B cell (primary cell): ENCODE data around the gene DNPH1. TPM values are rescaled to one million over a fixed set of nuclear protein-coding genes. Genes with fewer than 3 reads are reported as not detected.

Experiments used
- ATAC-seq: fragments of 200-7000 bp; cut with Tn5 transposase; one replicate; pipeline ENCODE4 v1.10.0; 2021; ENCODE audit warnings: low read depth, mild to moderate bottlenecking, moderate number of reproducible peaks, moderate library complexity
- CTCF ChIA-PET: fragments of 350-600 bp; sonication (Branson Sonifier 250); formaldehyde crosslinking; loops from one replicate; lab custom pipeline; 2021; ENCODE audit warnings: antibody characterized with exemption, inconsistent platforms; lab: Charles Lee
- POLR2A ChIA-PET: fragments of 350-600 bp; sonication (Branson Sonifier 250); formaldehyde crosslinking; loops from one replicate; lab custom pipeline; 2021; ENCODE audit warnings: antibody characterized with exemption; lab: Charles Lee
- DNase-seq: peaks from one replicate; pipeline ENCODE4 v3.0.0; 2013
- H2AFZ ChIP-seq: 2 replicates; pipeline ENCODE4 v1.6.1; 2012; ENCODE audit warnings: mild to moderate bottlenecking, low read depth, low read length; ENCODE audit not compliant: insufficient read depth, poor library complexity, severe bottlenecking
- H3K27ac ChIP-seq, 2 donors: 1 replicate in 1 of 2; 2 replicates in 1 of 2; pipeline ENCODE4 v1.5.1; 2012 to 2013; ENCODE audit warnings: low read length in 2 of 2, mild to moderate bottlenecking in 2 of 2, moderate library complexity in 1 of 2
- H3K27me3 ChIP-seq, 4 experiments: fragments of 200-600 bp in 1 of 4; sonication (generic) in 1 of 4; replicated peaks in 1 of 4; 1 replicate in 2 of 4; 2 replicates in 2 of 4; pipeline versions ENCODE4 v1.6.1 to v1.7.0; 2013 to 2016; ENCODE audit warnings: low read length in 3 of 4, mild to moderate bottlenecking in 2 of 4, mixed read lengths in 1 of 4, moderate library complexity in 1 of 4; ENCODE audit not compliant: insufficient read depth in 4 of 4, control insufficient read depth in 3 of 4; ENCODE audit errors: control extremely low read depth in 1 of 4
- H3K36me3 ChIP-seq, 2 experiments: replicated peaks in 1 of 2; 1 replicate in 1 of 2; 2 replicates in 1 of 2; pipeline versions ENCODE4 v1.6.1 to v1.7.1; 2013; ENCODE audit warnings: low read length in 1 of 2; ENCODE audit not compliant: insufficient read depth in 2 of 2, control insufficient read depth in 1 of 2; ENCODE audit errors: control extremely low read depth in 1 of 2, extremely low read depth in 1 of 2
- H3K4me1 ChIP-seq, 2 donors: fragments of 200-600 bp in 1 of 2; sonication (generic) in 1 of 2; 1 replicate in 1 of 2; 2 replicates in 1 of 2; pipeline versions ENCODE4 v1.5.1 to v1.6.1; 2013 to 2017; ENCODE audit warnings: low read length in 2 of 2; ENCODE audit not compliant: control insufficient read depth in 2 of 2, insufficient read depth in 2 of 2
- H3K4me2 ChIP-seq: replicated peaks from 2 replicates; pipeline ENCODE3; 2012; ENCODE audit warnings: mild to moderate bottlenecking, low read depth, low read length; ENCODE audit not compliant: poor library complexity, severe bottlenecking
- H3K4me3 ChIP-seq, 5 experiments: fragments of 200-600 bp in 1 of 5; sonication (generic) in 1 of 5; 1 replicate in 3 of 5; 2 replicates in 2 of 5; pipeline versions ENCODE4 v1.5.1 to v1.7.0; 2011 to 2016; ENCODE audit warnings: low read length in 4 of 5, mild to moderate bottlenecking in 4 of 5, low read depth in 2 of 5, control low read depth in 1 of 5, moderate library complexity in 1 of 5; ENCODE audit not compliant: insufficient read depth in 1 of 5; ENCODE audit errors: control extremely low read depth in 1 of 5, extremely low read depth in 1 of 5
- H3K79me2 ChIP-seq: fragments of 200-600 bp; sonication (generic); one replicate; pipeline ENCODE4 v1.6.0; 2016; ENCODE audit warnings: low read length; ENCODE audit not compliant: control insufficient read depth, insufficient read depth
- H3K9ac ChIP-seq: fragments of 200-600 bp; sonication (generic); 2 replicates; pipeline ENCODE4 v1.6.1; 2017; ENCODE audit warnings: mild to moderate bottlenecking, low read length, moderate library complexity
- H3K9me3 ChIP-seq, 3 donors: one replicate each; pipeline versions ENCODE4 v1.6.1 to v1.7.1; 2013; ENCODE audit warnings: low read length in 2 of 3; ENCODE audit not compliant: control insufficient read depth in 2 of 3, insufficient read depth in 1 of 3; ENCODE audit errors: control extremely low read depth in 1 of 3
- H4K20me1 ChIP-seq: 2 replicates; pipeline ENCODE4 v1.6.0; 2012; ENCODE audit warnings: mild to moderate bottlenecking, low read length; ENCODE audit not compliant: insufficient read depth, control insufficient read depth, poor library complexity, severe bottlenecking
- H3K27ac Mint-ChIP-seq: one replicate; pipeline ENCODE4 v1.8.0; 2021; ENCODE audit warnings: mixed read lengths
- H3K27me3 Mint-ChIP-seq: one replicate; pipeline ENCODE4 v1.8.0; 2021; ENCODE audit warnings: mixed read lengths
- H3K4me1 Mint-ChIP-seq: one replicate; pipeline ENCODE4 v1.8.0; 2021; ENCODE audit warnings: mixed read lengths
- H3K4me3 Mint-ChIP-seq: one replicate; pipeline ENCODE4 v1.8.0; 2021; ENCODE audit warnings: mixed read lengths
- H3K9me3 Mint-ChIP-seq: one replicate; pipeline ENCODE4 v1.8.0; 2022; ENCODE audit warnings: mixed read lengths; ENCODE audit not compliant: insufficient read depth
- CTCF ChIP-seq: fragments of 200-600 bp; IDR thresholded peaks from one replicate; pipeline ENCODE4 v1.8.0; 2022; ENCODE audit warnings: antibody characterized with exemption, mild to moderate bottlenecking
- EZH2 ChIP-seq: IDR thresholded peaks from 2 replicates; pipeline ENCODE4 v1.6.1; 2012; ENCODE audit warnings: borderline replicate concordance, low read depth, mild to moderate bottlenecking, moderate library complexity, low read length; ENCODE audit not compliant: insufficient read depth, poor library complexity, severe bottlenecking
- WGBS: methylation state at CpG from one replicate; pipeline ENCODE4 v1.1.5; 2013; ENCODE audit warnings: missing lambda C conversion rate; ENCODE audit not compliant: insufficient coverage; 5-methylcytosine and 5-hydroxymethylcytosine counted together
- intact Hi-C: fragments of 100-400 bp; cut with micrococcal nuclease; formaldehyde crosslinking; loops from one replicate; pipeline ENCODE4 v1.10.0; 2022
- polyA plus RNA-seq: library from polyadenylated mRNA; depleted of rRNA; stranded (reverse); fragments of >200 nt; gene quantifications from 2 replicates; pipeline ENCODE4 v1.2.3, GENCODE V29; 2012
- total RNA-seq, 2 donors: library from RNA; stranded (reverse); fragments of 120-200 nt in 1 of 2; gene quantifications; 1 replicate in 1 of 2; 2 replicates in 1 of 2; pipeline versions ENCODE4 v1.2.3 to v1.2.4, GENCODE V29; 2013 to 2022

Gene DNPH1
- total and polyA plus RNA-seq, 2 donors (not counting 1 experiment from before 2014, with no cell fraction given) = 29.0 to 52.8 TPM

GRCh38 chr6:43268782-43269272, 39.5 kb upstream of the DNPH1 start:
- Histone ChIP-seq H3K4me2 (peak overlapping the region; percentile 86), H4K20me1 (no peaks in the 10 kb centered on the region), H3K4me3 (peak overlapping the region in 1 of 5 experiments; percentile 44), H3K4me1 (peaks cover 26 to 34% of the 10 kb centered on the region in 2 donors), H3K36me3 (no peaks in the 10 kb centered on the region), H3K27ac (no peak overlapping the region), H2AFZ (no peak overlapping the region), H3K9ac (no peak overlapping the region), H3K79me2 (no peaks in the 10 kb centered on the region), H3K27me3 (peaks cover 0 to 11% (median 5%) of the 10 kb centered on the region in 4 experiments), H3K9me3 (peaks cover 0 to 7% (median 0%) of the 10 kb centered on the region in 3 donors)
- no peaks in the 10 kb centered on the region for H3K9me3 Mint-ChIP-seq
- H3K27ac Mint-ChIP-seq = peak overlapping the region; percentile 37
- intact Hi-C loops = loop anchor here (5.0 kb wide), 1 partner anchor 188 kb away; the partner anchor contains the start of gene DLK2
- 84% methylated on average over 6 of the region's 10 CpGs for WGBS
- TF ChIP-seq CTCF = no peak
- CTCF ChIA-PET = interaction anchor here (0.7 to 2.7 kb wide), 9 partner anchors 8 to 238 kb away, joined by 3 to 11 read pairs (median 3); partner anchors contain the start of gene CRIP3
- peak overlapping the region; percentile 80 for H3K4me3 Mint-ChIP-seq
- POLR2A ChIA-PET = interaction anchor here (0.6 kb wide), 1 partner anchor 391 kb away, joined by 4 read pairs; no protein-coding TSS in a partner anchor
- DNase-seq (no peak), ATAC-seq (no peak)
- peaks cover 40% of the 10 kb centered on the region for H3K4me1 Mint-ChIP-seq
- H3K27me3 Mint-ChIP-seq = peaks cover 5% of the 10 kb centered on the region

- Mint-ChIP-seq H3K4me3 (peak overlapping the region; percentile 26), H3K27me3 (peaks cover 8% of the 10 kb centered on the region), H3K4me1 (peaks cover 42% of the 10 kb centered on the region), H3K27ac (no peak overlapping the region), H3K9me3 (no peaks in the 10 kb centered on the region)
- DNase-seq (no peak), ATAC-seq (no peak)
- POLR2A ChIA-PET = interaction anchor here (0.6 kb wide), 1 partner anchor 390 kb away, joined by 4 read pairs; no protein-coding TSS in a partner anchor
- Histone ChIP-seq H3K27ac (no peak overlapping the region), H4K20me1 (no peaks in the 10 kb centered on the region), H3K27me3 (peaks cover 0 to 11% (median 5%) of the 10 kb centered on the region in 4 experiments), H3K9ac (no peak overlapping the region), H3K79me2 (no peaks in the 10 kb centered on the region), H3K36me3 (no peaks in the 10 kb centered on the region), H3K4me2 (no peak overlapping the region), H3K9me3 (peaks cover 0 to 7% (median 0%) of the 10 kb centered on the region in 3 donors), H2AFZ (no peak overlapping the region), H3K4me3 (no peak overlapping the region), H3K4me1 (peaks cover 26 to 34% of the 10 kb centered on the region in 2 donors)
- no peak for TF ChIP-seq CTCF
- no peak for TF ChIP-seq EZH2
- intact Hi-C loops = loop anchor here (5.0 kb wide), 1 partner anchor 189 kb away; the partner anchor contains the start of gene DLK2
- WGBS = 70% methylated on average over 2 of the region's 3 CpGs
- CTCF ChIA-PET = interaction anchor here (0.9 to 2.7 kb wide), 5 partner anchors 8 to 130 kb away, joined by 3 to 11 read pairs (median 3); no protein-coding TSS in a partner anchor
Observed at GRCh38 chr6:43268355-43268700, 39.0 kb upstream of the DNPH1 start.
